ENCODE results near the gene ALPP. TPM values are rescaled to one million over a fixed set of nuclear protein-coding genes. Genes with fewer than 3 reads are reported as not detected.

Gene ALPP
- total and polyA plus RNA-seq, 2 of the 13 experiments (the other 11 are each of a cell fraction or from before 2014, with no cell fraction given): not detected

DNA sequence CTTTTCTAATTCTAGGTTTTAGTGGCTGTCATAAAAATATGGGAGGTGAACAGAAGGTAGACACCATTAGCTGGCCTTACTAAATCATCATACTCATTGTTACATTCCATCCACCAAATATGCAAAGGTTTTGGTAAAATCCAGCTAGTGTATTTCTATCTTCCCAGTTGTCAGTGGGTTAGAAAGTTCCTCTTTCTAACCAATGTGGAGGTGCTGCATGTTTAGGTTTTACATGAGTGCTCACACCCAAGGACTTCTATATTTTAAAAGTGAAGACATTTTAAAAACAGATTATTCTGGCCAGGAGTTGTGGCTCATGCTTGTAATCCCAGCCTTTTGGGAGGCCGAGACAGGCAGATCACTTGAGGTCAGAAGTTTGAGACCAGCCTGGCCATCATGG is 5.9 kb downstream of the ALPP start:
- no TSS peak for BruUV-seq (replicated peaks)
- no peak overlapping the region for H3K4me2 ChIP-seq (ENCODE audit: low read depth, low read length)
- TF ChIP-seq, protein P1, sequence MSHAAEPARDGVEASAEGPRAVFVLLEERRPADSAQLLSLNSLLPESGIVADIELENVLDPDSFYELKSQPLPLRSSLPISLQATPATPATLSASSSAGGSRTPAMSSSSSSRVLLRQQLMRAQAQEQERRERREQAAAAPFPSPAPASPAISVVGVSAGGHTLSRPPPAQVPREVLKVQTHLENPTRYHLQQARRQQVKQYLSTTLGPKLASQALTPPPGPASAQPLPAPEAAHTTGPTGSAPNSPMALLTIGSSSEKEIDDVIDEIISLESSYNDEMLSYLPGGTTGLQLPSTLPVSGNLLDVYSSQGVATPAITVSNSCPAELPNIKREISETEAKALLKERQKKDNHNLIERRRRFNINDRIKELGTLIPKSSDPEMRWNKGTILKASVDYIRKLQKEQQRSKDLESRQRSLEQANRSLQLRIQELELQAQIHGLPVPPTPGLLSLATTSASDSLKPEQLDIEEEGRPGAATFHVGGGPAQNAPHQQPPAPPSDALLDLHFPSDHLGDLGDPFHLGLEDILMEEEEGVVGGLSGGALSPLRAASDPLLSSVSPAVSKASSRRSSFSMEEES (CRISPR knock-in tag; IDR thresholded peaks at IDR 0.05): no peak
- TF ChIP-seq CENPX (CRISPR knock-in tag; IDR thresholded peaks at IDR 0.05) (no peak), ZSCAN31 (CRISPR knock-in tag; IDR thresholded peaks at IDR 0.05; ENCODE audit: low read depth) (no peak), NR3C1 (CRISPR knock-in tag; IDR thresholded peaks at IDR 0.05) (no peak), ZNF552 (CRISPR knock-in tag; IDR thresholded peaks at IDR 0.05; ENCODE audit: borderline replicate concordance) (no peak), KAT8 (CRISPR knock-in tag; IDR thresholded peaks at IDR 0.05) (no peak), ZNF441 (CRISPR knock-in tag; IDR thresholded peaks at IDR 0.05; ENCODE audit: borderline replicate concordance) (no peak), ZNF83 (CRISPR knock-in tag; IDR thresholded peaks at IDR 0.05; ENCODE audit: borderline replicate concordance) (no peak), ISX (CRISPR knock-in tag; conservative IDR thresholded peaks at IDR 0.05) (no peak), SP5 (CRISPR knock-in tag; IDR thresholded peaks at IDR 0.05; ENCODE audit: borderline replicate concordance, low read depth) (no peak), ZNF138 (CRISPR knock-in tag; IDR thresholded peaks at IDR 0.05; ENCODE audit: low read depth) (no peak), ZNF768 (CRISPR knock-in tag; IDR thresholded peaks at IDR 0.05) (no peak), GFI1 (CRISPR knock-in tag; IDR thresholded peaks at IDR 0.05; ENCODE audit: borderline replicate concordance) (no peak), MIER3 (CRISPR knock-in tag; IDR thresholded peaks at IDR 0.05; ENCODE audit: borderline replicate concordance) (no peak), BHLHE40 (IDR thresholded peaks at IDR 0.05; ENCODE audit: low read length) (no peak), ZNF292 (CRISPR knock-in tag; IDR thresholded peaks at IDR 0.05; ENCODE audit: borderline replicate concordance, low read depth) (no peak)
- TF ChIP-seq, protein P2, sequence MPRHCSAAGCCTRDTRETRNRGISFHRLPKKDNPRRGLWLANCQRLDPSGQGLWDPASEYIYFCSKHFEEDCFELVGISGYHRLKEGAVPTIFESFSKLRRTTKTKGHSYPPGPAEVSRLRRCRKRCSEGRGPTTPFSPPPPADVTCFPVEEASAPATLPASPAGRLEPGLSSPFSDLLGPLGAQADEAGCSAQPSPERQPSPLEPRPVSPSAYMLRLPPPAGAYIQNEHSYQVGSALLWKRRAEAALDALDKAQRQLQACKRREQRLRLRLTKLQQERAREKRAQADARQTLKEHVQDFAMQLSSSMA (CRISPR knock-in tag; IDR thresholded peaks at IDR 0.05): no peak
- TF ChIP-seq, protein P3, sequence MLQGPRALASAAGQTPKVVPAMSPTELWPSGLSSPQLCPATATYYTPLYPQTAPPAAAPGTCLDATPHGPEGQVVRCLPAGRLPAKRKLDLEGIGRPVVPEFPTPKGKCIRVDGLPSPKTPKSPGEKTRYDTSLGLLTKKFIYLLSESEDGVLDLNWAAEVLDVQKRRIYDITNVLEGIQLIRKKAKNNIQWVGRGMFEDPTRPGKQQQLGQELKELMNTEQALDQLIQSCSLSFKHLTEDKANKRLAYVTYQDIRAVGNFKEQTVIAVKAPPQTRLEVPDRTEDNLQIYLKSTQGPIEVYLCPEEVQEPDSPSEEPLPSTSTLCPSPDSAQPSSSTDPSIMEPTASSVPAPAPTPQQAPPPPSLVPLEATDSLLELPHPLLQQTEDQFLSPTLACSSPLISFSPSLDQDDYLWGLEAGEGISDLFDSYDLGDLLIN (CRISPR knock-in tag; IDR thresholded peaks at IDR 0.05; ENCODE audit: borderline replicate concordance): no peak
- TF ChIP-seq, protein P4, sequence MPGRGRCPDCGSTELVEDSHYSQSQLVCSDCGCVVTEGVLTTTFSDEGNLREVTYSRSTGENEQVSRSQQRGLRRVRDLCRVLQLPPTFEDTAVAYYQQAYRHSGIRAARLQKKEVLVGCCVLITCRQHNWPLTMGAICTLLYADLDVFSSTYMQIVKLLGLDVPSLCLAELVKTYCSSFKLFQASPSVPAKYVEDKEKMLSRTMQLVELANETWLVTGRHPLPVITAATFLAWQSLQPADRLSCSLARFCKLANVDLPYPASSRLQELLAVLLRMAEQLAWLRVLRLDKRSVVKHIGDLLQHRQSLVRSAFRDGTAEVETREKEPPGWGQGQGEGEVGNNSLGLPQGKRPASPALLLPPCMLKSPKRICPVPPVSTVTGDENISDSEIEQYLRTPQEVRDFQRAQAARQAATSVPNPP (CRISPR knock-in tag; IDR thresholded peaks at IDR 0.05): no peak
- H3K9me3 ChIP-seq (ENCODE audit: low read length): no peaks in the 10 kb centered on the region
- ATAC-seq: no peak
- WGBS (ENCODE audit: low lambda C conversion rate): 32% methylated on average over 1 of the region's 1 CpG
- no peak overlapping the region for H3K27ac ChIP-seq (ENCODE audit: extremely low read length, insufficient read depth, low read length)
- H4K20me1 ChIP-seq (ENCODE audit: insufficient read depth, low read length): no peaks in the 10 kb centered on the region
- no peaks in the 10 kb centered on the region for H3K36me3 ChIP-seq (replicated peaks in 1 of 2; ENCODE audit: control insufficient read depth in 1 of 2, insufficient read depth in 2 of 2, low read length in 2 of 2)
- no peaks in the 10 kb centered on the region for H3K4me1 ChIP-seq (ENCODE audit: insufficient read depth, low read length)
- ChIA-PET CTCF (ENCODE audit: low intra/inter-chr PET ratio, low total read pairs) (no interaction called here), POLR2A (no interaction called here)
- H3K4me3 ChIP-seq (replicated peaks in 1 of 3; ENCODE audit: insufficient read depth in 1 of 3, low read depth in 2 of 3, low read length in 3 of 3): no peak overlapping the region
- DNase-seq (ENCODE audit: low spot score): no peak
- FAIRE-seq: no peak
- no peak overlapping the region for H3K9ac ChIP-seq (ENCODE audit: insufficient read depth, low read depth, low read length)
- peaks cover 18 to 81% of the 10 kb centered on the region in 2 experiments for H3K27me3 ChIP-seq (ENCODE audit: control insufficient read depth in 1 of 2, insufficient read depth in 2 of 2, low read length in 2 of 2)
- in situ Hi-C loops (cut with HindIII; ENCODE audit: extremely low pct_ligation_motif_present, low pct_unique_long_range_greater_than_20kb) (no loop called here), intact Hi-C loops (cut with micrococcal nuclease; ENCODE audit: unreplicated experiment) (no loop called here)
- no peak overlapping the region for H2AFZ ChIP-seq (ENCODE audit: low read length)
- no peaks in the 10 kb centered on the region for H3K79me2 ChIP-seq (ENCODE audit: insufficient read depth, low read length)
